GM19240 (cell line): ENCODE data around the gene USP7.
"Not testable (repeated sequence)": the region's sequence is repeated elsewhere in the genome, so short reads cannot be mapped to it uniquely, and the experiment has no call there.

Experiments used
- DNase-seq: peaks from one replicate; pipeline ENCODE4 v3.0.0; 2011; ENCODE audit warnings: low spot score; ENCODE audit not compliant: insufficient read length

Gene USP7

DNA sequence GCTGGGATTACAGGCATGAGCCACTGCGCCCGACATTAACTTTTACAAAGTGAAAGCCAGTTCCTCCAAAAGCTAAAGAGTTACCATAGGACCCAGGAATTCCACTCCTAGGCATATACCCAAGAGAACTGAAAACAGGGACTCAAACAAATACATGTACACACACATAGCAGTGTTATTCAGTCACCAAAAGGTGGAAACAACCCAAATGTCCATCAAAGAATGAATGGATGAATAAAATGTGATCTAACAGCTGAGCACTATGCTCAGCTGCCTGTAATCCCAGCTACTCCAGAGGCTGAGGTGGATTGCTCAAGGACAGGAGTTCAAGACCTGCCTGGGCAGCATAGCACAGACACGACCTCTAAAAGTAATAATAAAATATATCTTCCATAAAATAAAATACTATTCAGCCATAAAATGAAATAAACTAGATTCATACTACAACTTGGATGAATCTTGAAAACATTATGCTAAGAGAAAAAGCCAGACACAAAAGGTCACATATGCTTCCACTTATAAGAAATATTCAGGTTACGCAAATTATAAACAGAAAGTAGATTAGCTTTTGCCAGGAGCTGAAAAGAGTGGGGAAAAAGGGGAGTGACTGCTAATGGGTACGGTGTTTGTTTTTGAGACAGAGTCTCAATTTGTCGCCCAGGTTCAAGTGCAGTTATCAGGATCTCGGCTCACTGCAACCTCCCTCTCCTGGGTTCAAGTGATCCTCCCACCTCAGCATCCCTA, 9.3 kb upstream of the USP7 start:
- DNase-seq: no peak

DNA sequence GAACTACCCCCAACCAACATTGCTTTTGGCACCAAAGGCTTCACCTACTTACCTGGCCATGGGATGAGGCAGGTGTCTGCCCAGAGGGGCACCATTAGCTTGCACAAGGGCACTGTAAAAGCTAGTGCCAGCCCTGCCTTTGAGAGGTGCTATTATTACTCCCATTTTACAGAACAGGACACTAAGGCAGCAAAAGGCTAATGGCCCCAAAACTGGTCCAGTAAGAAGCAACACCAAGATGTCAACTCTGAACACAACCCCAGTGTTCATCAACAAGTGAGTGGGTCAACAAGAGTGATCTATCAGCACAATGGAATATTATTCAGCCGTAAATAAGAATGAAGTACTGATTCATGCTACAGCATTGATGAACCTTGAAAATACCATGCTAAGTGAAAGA, 7.7 kb upstream of the USP7 start:
- DNase-seq: no peak

DNA sequence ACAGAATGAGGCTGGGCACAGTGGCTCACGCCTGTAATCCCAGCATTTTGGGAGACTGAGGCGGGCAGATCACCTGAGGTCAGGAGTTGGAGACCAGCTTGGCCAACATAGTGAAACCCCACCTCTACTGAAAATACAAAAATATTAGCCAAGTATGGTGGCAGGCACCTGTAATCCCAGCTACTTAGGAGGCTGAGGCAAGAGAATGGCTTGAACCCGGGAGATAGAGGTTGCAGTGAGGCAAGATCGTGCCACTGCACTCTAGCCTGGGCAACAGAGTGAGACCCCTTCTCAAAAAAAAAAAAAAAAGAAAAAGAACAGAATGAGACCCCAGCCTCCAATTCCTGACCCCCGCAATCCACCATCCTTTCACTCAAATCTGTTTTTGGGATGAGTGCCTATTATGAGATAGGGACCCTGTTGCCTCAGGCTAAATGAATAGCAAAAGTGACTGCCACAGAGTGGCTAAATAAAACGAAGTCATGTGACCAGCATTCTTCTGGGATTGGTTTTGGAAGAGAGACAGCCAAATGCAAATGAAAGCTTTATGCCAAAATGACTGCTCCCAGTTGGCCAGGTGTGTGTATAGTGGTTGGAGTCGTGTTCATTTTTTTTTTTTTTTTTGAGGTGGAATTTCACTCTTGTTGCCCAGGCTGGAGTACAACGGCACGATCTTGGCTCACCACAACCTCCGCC, 5.6 kb upstream of the USP7 start:
- not testable (repeated sequence) for DNase-seq

DNA sequence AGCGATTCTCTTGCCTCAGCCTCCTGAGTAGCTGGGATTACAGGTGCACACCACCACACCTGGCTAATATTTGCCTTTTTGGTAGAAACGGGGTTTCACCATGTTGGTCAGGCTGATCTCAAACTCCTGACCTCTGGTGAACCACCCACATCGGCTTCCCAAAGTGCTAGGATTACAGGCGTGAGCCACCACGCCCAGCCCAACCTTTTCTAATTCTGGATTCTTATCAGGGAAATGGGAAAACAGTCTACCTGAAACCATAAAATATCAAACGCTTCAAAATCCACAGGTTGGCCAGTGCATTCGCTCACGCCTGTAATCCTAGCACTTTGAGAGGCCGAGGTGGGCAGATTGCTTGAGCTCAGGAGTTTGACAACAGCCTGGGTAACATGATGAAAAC, 4.3 kb upstream of the USP7 start:
- not testable (repeated sequence) for DNase-seq

DNA sequence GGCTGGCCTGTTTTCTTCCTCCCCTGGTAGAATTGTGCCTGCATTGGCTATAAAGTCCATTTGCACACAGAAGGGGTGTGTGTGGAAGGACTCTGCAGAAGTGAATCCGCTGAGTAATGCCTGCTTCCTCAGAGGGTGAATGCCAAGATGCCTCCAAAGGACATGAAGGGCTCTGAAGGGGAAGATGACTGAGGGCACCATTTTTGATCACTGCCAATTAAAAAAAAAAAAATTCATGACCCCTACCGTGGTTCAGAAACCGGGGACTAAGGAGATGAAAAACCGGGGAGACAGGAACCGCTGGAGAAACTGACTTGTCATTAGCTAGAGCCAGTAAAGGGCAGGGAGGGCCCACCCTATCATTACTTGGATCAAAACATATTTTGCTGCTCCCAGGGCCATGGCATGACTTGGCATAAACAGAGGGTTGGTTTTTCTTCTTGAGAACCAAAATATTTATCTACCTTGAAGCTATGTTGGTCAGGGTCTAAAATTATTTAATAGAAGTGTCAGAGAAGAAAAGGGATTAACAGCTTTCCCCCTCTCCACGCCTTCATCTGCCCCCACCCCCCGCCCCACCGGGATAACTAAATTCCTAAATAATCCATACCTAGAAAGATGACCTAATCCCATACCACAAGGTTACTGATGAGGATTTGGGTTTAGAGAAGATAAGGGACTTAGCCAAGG, 3.6 kb upstream of the USP7 start:
- no peak for DNase-seq

DNA sequence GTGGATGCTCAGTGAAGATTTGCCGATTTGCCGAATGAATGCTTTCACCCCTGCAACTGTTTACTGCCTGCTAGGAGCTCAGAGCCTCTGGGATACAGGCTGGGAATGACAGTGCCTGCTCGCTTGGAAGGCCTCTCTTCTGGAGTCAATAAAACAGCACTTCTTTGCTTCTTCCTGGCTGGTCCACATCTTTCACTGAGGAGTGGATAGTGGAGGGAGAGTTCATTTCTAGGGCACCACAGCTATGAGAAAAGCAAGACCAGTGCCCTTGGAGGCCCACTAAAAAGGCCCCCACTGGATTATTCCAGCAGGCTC, 3.1 kb upstream of the USP7 start:
- no peak for DNase-seq

DNA sequence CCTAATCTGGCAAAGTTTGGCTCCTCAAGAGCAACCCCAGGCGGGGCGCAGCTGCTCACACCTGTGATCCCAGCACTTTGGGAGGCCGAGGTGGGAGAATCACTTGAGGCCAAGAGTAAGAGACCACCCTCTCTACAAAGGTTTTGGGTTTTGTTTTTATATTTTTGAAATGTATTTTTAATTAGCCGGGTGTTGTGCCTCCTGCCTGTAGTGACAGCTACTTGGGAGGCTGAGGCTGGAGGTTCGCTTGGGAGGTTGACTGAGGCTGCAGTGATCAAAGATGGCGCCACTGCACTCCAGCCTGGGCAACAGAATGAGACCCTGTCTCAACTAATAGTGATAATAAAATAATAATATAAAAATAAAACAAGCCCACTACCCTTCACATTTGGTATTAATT, 756 bp upstream of the USP7 start:
- no peak for DNase-seq

DNA sequence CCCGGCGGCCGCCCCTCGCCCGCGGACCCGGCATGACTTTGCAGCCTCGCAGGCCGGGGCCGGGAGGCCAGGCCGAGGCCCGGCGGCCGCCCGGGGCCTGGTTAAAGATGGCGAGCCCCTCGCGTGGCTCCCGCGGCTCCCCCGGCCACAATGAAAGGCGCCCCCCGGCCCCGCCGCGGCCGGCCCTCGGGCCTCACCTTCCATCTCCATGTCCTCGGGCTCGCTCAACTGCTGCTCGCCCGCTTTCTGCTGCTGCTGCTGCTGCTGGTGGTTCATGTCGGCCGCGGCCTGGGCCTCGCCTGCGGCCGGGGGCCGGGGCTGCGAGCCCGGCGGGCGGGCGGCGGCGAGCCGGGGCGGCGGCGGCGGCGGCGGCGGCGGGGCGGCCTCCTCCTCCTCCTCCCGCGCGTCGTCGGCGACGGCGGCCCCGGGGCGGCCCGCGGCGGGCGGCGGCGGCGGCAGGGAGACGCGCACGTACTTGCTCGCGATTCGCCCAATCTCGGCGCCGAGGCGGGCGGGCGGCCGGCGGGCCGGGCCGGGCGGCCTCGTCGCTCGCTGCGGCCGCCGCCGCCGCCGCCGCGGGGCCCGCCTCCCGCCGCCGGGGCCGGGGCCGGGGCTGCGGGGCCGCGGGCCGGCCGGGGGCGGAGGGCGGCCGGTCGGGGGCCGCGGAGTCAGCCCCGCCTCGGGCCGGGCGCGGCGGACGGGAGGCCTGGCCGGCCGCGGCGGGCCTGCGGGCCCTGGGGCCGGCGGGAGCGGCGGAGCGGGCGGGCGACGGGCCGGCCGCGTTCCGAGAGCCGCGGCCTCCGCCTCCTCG, 491 bp downstream of the USP7 start:
- DNase-seq: no peak

DNA sequence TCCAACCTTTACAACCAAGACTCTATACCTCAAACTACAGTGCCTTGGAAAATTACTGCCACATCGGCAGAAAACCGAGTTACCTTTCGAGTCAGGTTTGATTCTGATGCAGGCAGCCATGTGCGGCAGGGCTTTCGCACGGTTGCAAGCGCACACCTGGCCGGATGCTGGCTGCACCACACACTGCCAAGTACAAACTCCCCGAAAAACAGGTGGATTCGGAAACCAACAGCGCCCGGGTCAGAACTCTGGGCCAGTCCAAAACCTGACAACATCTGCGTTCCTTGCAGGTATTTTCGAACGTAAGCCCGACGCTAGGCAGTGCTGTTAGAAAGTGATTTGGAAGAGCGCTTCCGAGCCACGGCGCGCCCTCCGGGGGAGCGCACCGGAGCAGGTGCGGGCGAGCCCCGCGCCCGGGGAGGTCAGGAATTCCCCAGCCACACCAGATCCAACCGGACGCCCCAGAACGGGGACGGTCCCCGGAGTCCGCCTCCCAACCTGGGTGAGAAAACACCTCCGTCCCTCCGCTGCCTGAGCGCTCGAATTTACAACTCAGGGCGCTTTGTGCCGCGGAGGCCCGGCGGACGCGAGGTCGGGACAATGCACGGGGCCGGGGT, 1.2 kb downstream of the USP7 start:
- DNase-seq: peak; percentile 59

DNA sequence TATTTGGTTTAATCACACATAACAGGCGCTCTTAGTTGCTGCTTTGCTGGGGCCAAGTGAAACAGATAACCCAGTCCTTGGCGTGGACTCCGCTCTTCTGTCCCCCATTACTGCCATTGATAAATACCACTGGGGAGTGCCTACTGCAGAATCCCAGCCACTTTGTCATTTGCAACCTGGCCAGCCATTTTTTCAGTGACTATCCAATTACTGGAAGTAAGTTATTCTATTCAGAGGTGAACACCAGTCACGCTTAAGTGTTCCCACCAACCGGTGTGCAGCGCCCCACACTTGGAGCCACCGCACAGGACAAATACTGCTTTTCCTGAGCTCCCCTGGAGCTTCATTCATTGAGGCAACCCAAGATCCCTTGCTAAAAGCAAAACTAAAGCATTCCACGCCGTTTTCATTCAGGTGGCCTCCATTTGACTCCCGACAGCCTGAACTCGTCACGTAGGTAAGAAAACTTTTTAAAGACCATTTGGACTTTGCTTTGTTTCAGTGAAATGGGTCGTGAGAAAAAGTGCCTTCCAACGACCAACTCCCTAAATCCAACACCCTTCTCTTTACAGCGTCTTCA, 1.8 kb downstream of the USP7 start:
- no peak for DNase-seq

DNA sequence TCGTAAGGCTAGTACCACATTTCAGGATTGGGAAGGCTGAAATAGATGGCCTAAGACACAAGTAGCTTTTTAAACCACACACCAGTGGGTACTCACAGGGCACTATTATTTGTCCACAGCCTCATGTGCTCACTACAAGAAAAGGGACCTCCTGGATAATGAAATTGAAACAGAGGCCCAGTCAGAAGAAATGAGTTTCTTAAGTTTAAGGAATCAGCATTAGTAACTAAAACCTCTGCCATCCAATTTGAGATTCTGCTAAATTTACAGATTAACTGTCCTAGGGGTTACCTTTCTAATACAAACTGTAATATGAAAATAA, 3.0 kb downstream of the USP7 start:
- no peak for DNase-seq

DNA sequence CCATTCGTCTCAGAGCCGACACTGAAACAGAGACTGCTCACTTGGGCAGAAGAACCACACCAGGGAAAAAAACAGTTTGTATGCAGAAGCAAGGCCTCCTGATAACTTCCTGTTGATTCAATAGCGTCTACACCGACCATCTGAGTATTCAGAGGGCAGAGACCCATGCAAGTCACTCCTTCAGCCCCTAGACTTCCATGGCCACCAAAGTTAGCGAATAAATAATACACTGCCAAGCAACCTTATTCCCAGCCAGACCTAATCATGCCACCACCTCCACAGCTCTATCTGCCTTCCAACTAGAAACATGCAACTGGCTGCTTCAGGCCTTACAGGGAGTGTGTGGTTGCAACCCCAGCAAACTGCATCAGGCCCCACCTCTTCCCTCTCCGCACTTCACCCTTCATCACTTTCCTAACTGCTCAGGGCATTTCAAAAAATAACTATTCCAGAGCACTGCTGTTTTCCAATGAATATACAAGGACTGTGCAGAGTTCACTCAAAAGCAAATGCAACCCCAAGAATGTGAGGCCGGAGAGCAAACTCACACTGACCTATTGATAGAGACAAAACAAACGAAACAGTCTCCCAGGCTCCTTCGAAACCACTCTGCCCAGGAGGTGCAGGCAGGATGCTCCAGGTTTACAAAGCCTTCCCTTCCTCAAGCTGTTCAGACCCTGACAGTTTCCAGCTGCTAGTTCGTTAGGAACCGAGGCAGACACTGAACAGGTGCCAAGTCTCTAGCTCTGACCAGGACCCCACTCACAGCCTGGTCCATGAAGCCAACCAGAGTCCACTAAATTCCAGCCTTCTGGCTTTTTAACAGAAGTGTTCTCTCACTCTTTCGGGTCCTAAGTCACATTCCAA, 3.6 kb downstream of the USP7 start:
- DNase-seq: no peak

DNA sequence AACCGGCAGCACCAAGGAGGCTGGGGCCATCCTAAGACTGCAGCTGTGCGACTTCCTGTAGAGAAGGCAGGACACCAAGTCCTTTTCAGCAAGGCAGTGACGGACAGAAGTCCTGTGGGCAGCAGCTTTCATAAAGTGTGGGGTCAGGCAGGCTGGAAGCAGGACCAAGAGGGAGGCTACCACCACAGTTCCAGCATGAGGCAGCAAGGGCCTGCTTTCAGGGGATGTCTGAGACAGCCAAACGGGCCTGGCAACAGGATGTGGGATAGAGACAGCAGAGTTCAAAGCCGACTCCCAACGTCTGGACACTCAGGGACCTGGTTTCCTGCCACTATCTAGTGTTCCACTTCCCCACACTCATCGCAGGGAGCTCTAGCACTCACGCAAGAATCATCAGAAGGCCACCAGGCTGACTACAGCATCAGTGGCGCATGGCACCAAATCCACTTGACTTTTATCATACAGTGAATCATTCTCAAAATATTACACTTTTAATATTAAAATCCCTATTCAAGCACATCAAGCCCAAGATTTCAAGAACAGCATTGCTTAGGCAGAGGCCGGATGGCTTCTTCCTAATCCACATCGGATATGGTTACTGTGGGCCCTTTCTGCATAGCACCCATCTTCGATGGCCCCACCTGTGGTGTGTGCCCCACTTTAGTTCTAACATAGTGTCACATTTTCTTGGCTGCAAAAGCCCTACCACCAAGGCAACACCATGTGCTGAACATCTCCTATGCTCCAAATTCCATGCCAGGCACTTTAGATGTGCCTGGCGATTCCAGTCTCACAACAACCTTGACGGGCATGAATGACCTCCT, 5.2 kb downstream of the USP7 start:
- DNase-seq: no peak

DNA sequence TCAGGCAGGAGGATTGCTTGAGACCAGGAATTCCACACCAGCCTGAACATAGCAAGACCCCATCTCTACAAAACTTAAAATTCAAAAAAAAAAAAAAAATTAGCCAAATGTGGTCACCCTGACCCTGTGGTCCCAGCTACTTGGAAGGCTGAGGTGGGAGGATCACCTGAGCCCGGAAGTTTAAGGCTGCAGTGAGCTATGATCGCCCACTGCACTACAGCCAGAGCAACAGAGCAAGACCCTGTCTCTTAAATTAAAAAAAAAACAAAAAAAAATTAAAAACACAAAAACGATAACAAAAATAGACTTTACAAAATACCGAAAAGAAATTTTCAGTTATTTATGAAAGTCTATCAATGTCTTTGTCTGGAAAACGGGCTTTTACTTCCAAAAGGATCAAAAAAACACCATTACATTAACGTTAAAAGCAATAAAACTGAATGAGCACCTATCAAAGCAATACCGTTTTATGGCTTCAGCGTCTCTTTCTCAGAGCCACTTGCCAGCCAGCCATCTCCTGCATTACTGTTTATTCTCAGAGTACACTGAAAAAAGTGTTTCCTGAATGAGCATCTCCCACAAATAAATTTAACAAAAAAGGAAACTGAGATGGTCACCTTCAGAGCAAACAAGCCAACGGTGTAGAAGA, 6.1 kb downstream of the USP7 start:
- no peak for DNase-seq

DNA sequence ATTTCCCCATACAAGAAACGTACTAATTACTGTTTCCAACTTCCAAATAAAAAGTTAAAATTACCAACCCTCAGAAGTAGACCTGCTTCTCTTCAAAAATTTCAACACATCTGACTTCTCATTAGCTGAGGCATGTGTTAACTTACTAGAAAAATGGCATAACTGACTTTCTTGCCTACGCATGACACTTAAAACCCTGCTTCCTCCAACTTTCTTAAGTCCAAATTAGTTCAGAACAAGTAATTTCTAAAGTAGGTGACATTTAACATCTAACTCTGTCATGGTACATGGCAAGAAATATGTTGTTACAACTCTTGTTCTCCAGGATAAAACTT, 6.7 kb downstream of the USP7 start:
- DNase-seq: no peak

DNA sequence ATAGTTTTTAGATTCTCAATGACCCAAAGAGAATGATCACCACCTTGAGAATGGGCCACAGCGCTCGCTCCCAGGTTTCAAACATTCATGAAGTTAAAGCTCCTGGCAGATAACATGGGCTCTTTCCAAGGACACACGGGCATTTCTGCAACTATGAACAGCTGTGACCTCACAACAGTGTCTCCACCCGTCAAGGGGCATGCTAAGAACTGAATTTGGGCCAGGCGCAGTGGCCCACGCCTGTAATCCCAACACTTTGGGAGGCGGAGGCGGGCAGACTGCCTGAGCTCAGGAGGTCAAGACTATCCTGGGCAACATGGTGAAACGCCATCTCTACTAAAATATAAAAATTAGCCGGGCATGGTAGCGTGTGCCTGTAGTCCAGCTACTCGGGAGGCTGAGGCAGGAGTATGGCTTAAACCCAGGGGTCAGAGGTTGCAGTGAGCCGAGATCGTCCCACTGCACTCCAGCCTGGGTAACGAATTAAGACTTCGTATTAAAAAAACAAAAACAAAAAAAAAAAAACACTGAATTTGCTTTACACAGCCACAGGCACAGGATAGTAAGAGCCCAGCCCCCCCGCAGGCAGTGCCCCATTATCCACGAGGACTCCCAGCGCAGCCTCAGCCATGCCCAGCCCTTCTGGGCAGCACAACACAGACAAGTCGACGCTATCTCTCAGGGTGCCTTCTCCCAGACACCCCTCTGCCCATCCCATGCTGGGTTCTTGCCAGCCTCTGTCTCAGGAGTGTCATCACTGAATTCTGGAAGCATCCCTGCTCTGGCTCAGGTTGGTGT, 7.2 kb downstream of the USP7 start:
- DNase-seq: no peak

DNA sequence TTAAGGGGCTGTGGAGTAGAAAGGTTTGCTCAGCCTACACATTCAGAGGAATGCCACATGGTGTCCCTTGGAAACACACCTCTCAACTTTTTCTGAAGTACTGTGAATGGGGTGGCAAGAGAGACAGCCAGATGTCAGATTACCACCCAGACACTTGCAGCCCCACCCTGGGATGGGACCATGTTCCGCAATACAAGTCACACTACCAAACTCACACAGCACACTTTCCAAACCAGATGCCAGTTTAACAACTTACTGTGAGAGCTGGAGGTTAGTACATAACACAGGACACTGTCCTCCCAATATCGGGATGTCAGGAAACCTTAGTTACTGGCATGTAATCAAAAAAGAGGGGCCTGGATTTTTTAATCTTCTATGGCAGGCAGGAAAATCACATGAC, 7.9 kb downstream of the USP7 start:
- no peak for DNase-seq

DNA sequence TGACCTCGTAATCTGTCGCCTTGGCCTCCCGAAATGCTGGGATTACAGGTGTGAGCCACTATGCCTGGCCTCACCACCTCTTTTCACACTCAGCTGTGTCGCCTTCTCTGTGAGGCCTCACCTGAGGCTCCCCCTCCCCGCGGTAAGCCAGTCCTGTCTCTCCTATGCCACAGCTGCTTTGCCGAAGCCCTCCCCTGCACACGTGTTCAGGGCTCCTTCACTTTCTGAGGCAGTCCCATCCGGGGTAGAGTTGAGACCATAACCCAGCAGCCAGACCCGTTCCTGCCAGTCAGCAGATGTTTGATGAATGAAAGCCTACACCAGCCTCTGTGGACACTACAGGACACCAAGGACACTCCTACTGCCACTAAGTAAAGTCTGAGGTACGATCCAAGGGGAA, 10.6 kb downstream of the USP7 start:
- no peak for DNase-seq
